Chondrocyte (in vitro differentiated cells): ENCODE measurements around the gene MRPL14. TPM values are rescaled to one million over a fixed set of nuclear protein-coding genes. Genes with fewer than 3 reads are reported as not detected.

Source experiments
- DNase-seq: peaks from one replicate; pipeline ENCODE4 v3.0.0; 2021; ENCODE audit warnings: mixed read lengths, low spot score
- H3K27ac Mint-ChIP-seq: one replicate; pipeline ENCODE4 v1.8.0; 2021; ENCODE audit warnings: mild to moderate bottlenecking, moderate library complexity, mixed read lengths; ENCODE audit not compliant: unreplicated experiment
- H3K27me3 Mint-ChIP-seq: 2 replicates; pipeline ENCODE4 v1.8.0; 2021; ENCODE audit warnings: low read depth, mixed read lengths
- H3K36me3 Mint-ChIP-seq: 2 replicates; pipeline ENCODE4 v1.8.0; 2021; ENCODE audit warnings: low read depth, mixed read lengths
- H3K4me1 Mint-ChIP-seq: 2 replicates; pipeline ENCODE4 v1.8.0; 2021; ENCODE audit warnings: low read depth, mild to moderate bottlenecking, mixed read lengths
- H3K4me3 Mint-ChIP-seq: one replicate; pipeline ENCODE4 v1.8.0; 2021; ENCODE audit warnings: mild to moderate bottlenecking, moderate library complexity, mixed read lengths; ENCODE audit not compliant: unreplicated experiment
- H3K9me3 Mint-ChIP-seq: 2 replicates; pipeline ENCODE4 v1.8.0; 2021; ENCODE audit warnings: low read depth, mixed read lengths
- long read RNA-seq: library from polyadenylated mRNA; stranded (forward); transcript quantifications from one replicate; pipeline ENCODE4 v2.0.0, GENCODE V29; 2021
- total RNA-seq: library from RNA; stranded (reverse); gene quantifications from 3 replicates; pipeline ENCODE4 v1.2.1, GENCODE V29; 2021
- TF ChIP-seq, protein P1 (sequence below): fragments of 200-600 bp; sonication (generic); IDR thresholded peaks from 2 replicates; pipeline ENCODE4 v1.5.0; 2021; ENCODE audit warnings: antibody characterized with exemption, mild to moderate bottlenecking, moderate library complexity

Gene MRPL14
- 35.1 to 38.7 TPM (median 35.5 TPM) in 3 replicates for total RNA-seq
- long read RNA-seq, transcript MRPL14-201 (3 exons, 959 nt) = major isoform, 50 of 59 reads
- long read RNA-seq, partial matches to known transcripts = 5 of 59 reads
- long read RNA-seq, other reads (novel, unspliced or antisense) = 4 of 59 reads

DNA sequence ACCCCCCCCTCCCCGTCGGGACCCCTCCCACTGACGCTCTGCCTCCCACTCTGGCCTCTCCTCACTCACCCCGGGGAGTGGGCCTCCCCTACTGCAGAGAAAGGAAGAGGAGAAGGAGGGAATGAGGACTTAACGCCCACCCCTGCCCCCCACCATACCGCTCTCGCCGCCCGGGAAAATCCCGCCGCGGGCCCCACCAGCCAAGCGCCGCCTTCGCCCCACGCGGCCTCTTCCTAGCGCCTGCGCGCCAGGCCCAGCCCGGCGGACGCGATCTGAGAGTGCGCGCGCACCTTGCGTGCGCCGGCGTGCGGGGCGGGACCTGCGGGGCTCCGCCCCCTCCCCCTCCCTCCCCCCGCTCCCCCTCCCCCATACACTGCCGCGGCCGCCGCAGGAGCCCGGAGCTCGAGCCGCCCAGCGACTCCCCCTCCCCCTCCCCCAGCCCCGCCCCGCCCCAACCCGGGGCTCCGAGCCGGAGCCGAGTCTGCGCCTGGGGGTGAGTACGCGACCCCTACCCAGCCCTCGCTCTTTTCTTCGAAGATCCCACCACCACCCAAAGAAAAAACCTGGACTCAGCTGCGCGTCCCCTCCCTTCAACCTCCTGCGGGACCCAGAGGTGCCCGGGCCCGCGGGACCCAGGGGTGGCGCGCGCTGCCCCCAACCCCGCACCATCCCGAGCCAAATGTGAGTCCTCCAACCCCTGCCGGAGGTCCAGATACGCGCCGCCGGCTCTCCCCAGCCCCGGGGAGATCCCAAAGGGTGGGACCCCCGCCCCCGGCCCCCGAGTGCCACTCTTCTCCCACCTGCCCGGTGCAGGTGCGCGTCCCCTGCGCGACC is at the start of gene MRPL14, which contains the start of gene TMEM63B:
MRPL14 (minus strand) TSS at position 267 of the 834 bp plus-strand sequence. CDS start 10,841 bp downstream, outside the sequence.
TMEM63B (plus strand) TSS at position 369 of the 834 bp plus-strand sequence. CDS start 7,031 bp downstream, outside the sequence.
- peaks cover 50% of the 10 kb centered on the region for H3K4me1 Mint-ChIP-seq

DNA sequence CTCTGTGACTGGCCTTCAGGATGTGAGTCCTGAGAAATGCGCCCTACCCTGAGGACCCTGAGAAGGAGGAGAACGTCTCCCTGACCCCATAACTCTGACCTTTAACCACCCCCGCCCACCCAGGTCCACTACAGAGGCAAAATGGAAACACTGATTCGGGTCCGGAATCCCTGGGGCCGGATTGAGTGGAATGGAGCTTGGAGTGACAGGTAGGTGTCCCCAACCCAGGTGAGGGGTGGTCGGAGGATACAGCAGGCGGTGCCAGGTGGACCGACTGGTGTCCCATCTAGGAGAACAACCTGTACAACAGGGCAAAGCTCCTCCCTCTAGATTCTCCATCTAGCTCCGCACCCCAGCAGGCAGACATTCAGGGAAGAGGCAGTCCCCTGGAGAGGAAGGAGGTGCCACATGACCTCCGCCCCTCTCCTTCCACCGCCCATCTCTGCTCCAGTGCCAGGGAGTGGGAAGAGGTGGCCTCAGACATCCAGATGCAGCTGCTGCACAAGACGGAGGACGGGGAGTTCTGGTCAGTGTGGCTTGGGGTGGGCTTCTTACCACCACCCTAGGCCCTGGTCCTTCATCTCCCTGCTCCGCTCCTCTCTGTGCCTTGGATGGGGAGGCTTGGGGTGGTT is 49.0 kb upstream of the MRPL14 start:
- no peaks in the 10 kb centered on the region for H3K9me3 Mint-ChIP-seq
- H3K4me1 Mint-ChIP-seq = peaks cover 37% of the 10 kb centered on the region
- no peaks in the 10 kb centered on the region for H3K36me3 Mint-ChIP-seq
- no peaks in the 10 kb centered on the region for H3K27me3 Mint-ChIP-seq
- no peak for DNase-seq
- TF ChIP-seq, protein P1, sequence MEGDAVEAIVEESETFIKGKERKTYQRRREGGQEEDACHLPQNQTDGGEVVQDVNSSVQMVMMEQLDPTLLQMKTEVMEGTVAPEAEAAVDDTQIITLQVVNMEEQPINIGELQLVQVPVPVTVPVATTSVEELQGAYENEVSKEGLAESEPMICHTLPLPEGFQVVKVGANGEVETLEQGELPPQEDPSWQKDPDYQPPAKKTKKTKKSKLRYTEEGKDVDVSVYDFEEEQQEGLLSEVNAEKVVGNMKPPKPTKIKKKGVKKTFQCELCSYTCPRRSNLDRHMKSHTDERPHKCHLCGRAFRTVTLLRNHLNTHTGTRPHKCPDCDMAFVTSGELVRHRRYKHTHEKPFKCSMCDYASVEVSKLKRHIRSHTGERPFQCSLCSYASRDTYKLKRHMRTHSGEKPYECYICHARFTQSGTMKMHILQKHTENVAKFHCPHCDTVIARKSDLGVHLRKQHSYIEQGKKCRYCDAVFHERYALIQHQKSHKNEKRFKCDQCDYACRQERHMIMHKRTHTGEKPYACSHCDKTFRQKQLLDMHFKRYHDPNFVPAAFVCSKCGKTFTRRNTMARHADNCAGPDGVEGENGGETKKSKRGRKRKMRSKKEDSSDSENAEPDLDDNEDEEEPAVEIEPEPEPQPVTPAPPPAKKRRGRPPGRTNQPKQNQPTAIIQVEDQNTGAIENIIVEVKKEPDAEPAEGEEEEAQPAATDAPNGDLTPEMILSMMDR = no peak
- no peak overlapping the region for H3K4me3 Mint-ChIP-seq
- no peak overlapping the region for H3K27ac Mint-ChIP-seq

More for the DNA sequence above, at the start of gene MRPL14, which contains the start of gene TMEM63B:
- no peaks in the 10 kb centered on the region for H3K9me3 Mint-ChIP-seq
- H3K27ac Mint-ChIP-seq = peak within 1 kb of the TSS; percentile 91
- no peaks in the 10 kb centered on the region for H3K27me3 Mint-ChIP-seq
- peak within 1 kb of the TSS; percentile 94 for H3K4me3 Mint-ChIP-seq
- TF ChIP-seq, protein P1 = no peak
- no peaks in the 10 kb centered on the region for H3K36me3 Mint-ChIP-seq
- no peak for DNase-seq

DNA sequence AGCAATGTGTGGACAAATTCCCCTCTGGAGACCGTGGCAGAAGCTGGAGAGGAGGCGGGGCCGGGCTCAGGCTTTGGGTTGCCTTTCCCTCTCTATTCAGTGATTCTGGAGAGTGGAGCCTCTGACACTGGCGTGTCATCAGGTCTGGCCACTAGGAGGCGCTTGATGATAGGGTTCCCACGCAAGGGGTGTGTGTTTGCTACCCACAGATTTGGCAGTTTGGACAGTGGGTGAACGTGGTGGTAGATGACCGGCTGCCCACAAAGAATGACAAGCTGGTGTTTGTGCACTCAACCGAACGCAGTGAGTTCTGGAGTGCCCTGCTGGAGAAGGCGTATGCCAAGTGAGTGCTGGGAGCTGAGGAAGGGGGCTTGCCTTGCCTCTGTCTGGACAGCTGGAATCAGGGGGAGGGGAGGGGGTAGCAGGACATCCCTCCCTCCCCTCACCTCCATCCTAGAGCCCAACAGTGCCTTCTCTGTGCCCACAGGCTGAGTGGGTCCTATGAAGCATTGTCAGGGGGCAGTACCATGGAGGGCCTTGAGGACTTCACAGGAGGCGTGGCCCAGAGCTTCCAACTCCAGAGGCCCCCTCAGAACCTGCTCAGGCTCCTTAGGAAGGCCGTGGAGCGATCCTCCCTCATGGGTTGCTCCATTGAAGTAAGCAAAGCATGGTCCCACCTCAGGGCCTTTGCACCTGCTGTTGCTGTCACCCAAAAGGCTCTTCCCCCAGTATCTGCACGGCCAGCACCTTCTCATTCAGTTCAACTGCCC is 45.7 kb upstream of the MRPL14 start:
- Mint-ChIP-seq H3K36me3 (no peaks in the 10 kb centered on the region), H3K9me3 (no peaks in the 10 kb centered on the region), H3K27ac (no peak overlapping the region), H3K4me1 (peaks cover 24% of the 10 kb centered on the region), H3K4me3 (no peak overlapping the region), H3K27me3 (peaks cover 7% of the 10 kb centered on the region)
- no peak for DNase-seq
- TF ChIP-seq, protein P1 = peak; percentile 94

DNA sequence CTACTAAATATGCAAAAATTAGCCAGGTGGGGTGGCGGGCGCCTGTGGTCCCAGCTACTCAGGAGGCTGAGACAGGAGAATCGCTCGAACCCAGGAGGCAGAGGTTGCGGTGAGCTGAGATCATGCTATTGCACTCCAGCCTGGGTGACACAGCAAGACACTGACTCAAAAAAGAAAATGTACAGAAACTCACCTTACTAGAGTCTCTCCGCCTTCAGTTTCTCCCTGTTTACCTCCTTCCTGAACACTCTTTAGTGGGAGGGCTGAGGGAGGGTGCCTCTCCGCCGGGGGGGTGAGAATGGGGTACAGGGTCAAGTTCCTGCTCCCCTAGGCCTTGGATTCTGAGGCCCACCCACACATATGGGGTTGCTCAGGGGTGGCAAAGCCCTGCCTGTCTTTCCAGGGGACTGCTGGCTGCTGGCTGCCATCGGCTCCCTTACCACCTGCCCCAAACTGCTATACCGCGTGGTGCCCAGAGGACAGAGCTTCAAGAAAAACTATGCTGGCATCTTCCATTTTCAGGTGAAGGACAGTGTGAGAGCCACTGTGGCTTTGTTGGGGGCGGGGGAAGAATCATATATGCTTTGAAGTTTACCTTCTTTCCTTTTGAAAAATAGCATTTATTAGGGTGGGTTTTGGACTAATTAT is 44.8 kb upstream of the MRPL14 start:
- peaks cover 7% of the 10 kb centered on the region for H3K27me3 Mint-ChIP-seq
- H3K9me3 Mint-ChIP-seq = no peaks in the 10 kb centered on the region
- no peak overlapping the region for H3K27ac Mint-ChIP-seq
- DNase-seq = no peak
- TF ChIP-seq, protein P1 = no peak
- H3K36me3 Mint-ChIP-seq = no peaks in the 10 kb centered on the region
- no peak overlapping the region for H3K4me3 Mint-ChIP-seq
- peaks cover 15% of the 10 kb centered on the region for H3K4me1 Mint-ChIP-seq
